Memory B cell (primary cell): ENCODE data around the gene PKD2L1.
A peak's percentile ranks its signal among the peaks of the same experiment; 100 is the strongest.

ENCODE experiments used
- ATAC-seq: fragments of 150-1000 bp; cut with Tn5 transposase; 2 replicates; pipeline ENCODE4 v1.10.0; 2021; ENCODE audit warnings: low read depth, mild to moderate bottlenecking, moderate library complexity
- DNase-seq, 2 donors: peaks; one replicate each; pipeline ENCODE4 v3.0.0; 2022; ENCODE audit warnings: low spot score in 2 of 2
- H3K27ac Mint-ChIP-seq: one replicate; pipeline ENCODE4 v1.8.0; 2022; ENCODE audit warnings: mild to moderate bottlenecking, moderate library complexity, mixed read lengths
- H3K27me3 Mint-ChIP-seq: one replicate; pipeline ENCODE4 v1.8.0; 2022; ENCODE audit warnings: mixed read lengths
- H3K36me3 Mint-ChIP-seq: one replicate; pipeline ENCODE4 v1.8.0; 2022; ENCODE audit warnings: mild to moderate bottlenecking, mixed read lengths
- H3K4me1 Mint-ChIP-seq: one replicate; pipeline ENCODE4 v1.8.0; 2022; ENCODE audit warnings: mixed read lengths
- H3K4me3 Mint-ChIP-seq: one replicate; pipeline ENCODE4 v1.8.0; 2022; ENCODE audit warnings: mild to moderate bottlenecking, moderate library complexity, mixed read lengths
- H3K9me3 Mint-ChIP-seq: one replicate; pipeline ENCODE4 v1.8.0; 2022; ENCODE audit warnings: mixed read lengths

Gene PKD2L1

GRCh38 chr10:100362570-100363496 is 32.8 kb upstream of the PKD2L1 start:
- ATAC-seq (no peak), DNase-seq (no peak)
- Mint-ChIP-seq H3K4me3 (no peak overlapping the region), H3K4me1 (peaks cover 2% of the 10 kb centered on the region), H3K9me3 (no peaks in the 10 kb centered on the region), H3K36me3 (peaks cover 14% of the 10 kb centered on the region), H3K27me3 (peaks cover 7% of the 10 kb centered on the region), H3K27ac (no peak overlapping the region)

DNA sequence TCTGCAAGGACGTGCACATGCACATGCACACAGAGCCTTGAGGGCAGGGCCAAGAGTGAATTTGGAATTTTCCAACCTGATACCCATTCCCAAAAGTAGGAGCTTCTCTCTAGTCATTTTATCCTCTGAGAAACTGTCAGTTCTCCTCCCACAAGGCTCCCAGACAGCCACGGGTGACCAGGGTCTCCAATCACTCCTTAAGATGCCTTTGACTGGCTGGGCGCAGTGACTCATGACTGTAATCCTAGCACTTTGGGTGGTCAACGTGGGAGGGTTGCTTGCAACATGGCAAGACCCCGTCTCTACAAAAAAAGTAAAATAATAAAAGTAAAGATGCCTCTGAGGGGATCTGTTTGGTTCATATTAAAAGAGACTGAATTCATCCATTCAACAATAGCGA is 30.2 kb upstream of the PKD2L1 start:
- Mint-ChIP-seq H3K27ac (no peak overlapping the region), H3K4me1 (no peaks in the 10 kb centered on the region), H3K9me3 (no peaks in the 10 kb centered on the region), H3K36me3 (peaks cover 23% of the 10 kb centered on the region), H3K4me3 (no peak overlapping the region), H3K27me3 (no peaks in the 10 kb centered on the region)
- DNase-seq: no peak
- ATAC-seq: no peak

DNA sequence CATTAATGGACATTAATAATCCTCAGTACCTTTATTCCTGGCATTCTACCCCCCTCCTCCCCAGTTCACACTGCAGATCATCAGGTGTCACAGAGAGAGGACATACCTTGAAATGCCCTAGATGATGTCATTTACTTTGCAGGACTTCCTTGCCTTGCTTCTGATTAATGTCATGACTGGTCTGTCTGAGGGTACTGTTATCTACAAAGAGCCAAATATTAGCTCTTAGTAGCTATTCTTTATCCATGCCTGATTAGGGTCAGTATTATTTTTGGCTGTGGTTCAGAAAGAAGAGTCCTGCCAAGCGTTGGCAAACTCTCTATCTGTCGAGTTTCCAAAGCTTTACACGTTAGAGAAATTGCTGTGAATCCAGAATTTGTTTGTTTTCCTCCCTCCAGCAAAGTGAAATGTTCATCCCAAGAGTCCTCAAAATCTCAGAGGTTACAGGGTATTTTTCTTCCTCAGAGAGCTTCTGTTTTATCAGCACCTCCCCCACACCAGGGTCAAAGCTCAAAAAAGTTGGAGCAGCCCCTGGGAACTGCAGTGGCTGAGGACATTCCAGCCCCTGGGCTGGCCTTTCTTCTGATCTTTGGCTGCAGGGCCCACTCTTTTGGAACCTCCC is 29.6 kb upstream of the PKD2L1 start:
- ATAC-seq (no peak), DNase-seq (no peak)
- no peak overlapping the region for H3K27ac Mint-ChIP-seq
- peaks cover 26% of the 10 kb centered on the region for H3K36me3 Mint-ChIP-seq
- no peaks in the 10 kb centered on the region for H3K27me3 Mint-ChIP-seq
- H3K4me1 Mint-ChIP-seq: no peaks in the 10 kb centered on the region
- H3K4me3 Mint-ChIP-seq: no peak overlapping the region
- H3K9me3 Mint-ChIP-seq: no peaks in the 10 kb centered on the region

- Mint-ChIP-seq H3K27ac (no peak overlapping the region), H3K27me3 (no peaks in the 10 kb centered on the region), H3K36me3 (peaks cover 26% of the 10 kb centered on the region), H3K4me3 (no peak overlapping the region), H3K4me1 (no peaks in the 10 kb centered on the region), H3K9me3 (no peaks in the 10 kb centered on the region)
- ATAC-seq (no peak), DNase-seq (no peak)
These were observed 29.0 kb upstream of the PKD2L1 start for GRCh38 chr10:100359030-100359432.

- ATAC-seq (no peak), DNase-seq (no peak)
- H3K9me3 Mint-ChIP-seq: no peaks in the 10 kb centered on the region
- no peak overlapping the region for H3K27ac Mint-ChIP-seq
- H3K27me3 Mint-ChIP-seq: no peaks in the 10 kb centered on the region
- H3K4me3 Mint-ChIP-seq: no peak overlapping the region
- H3K36me3 Mint-ChIP-seq: peaks cover 33% of the 10 kb centered on the region
- no peaks in the 10 kb centered on the region for H3K4me1 Mint-ChIP-seq
These were observed 27.2 kb upstream of the PKD2L1 start for GRCh38 chr10:100357059-100357858.

DNA sequence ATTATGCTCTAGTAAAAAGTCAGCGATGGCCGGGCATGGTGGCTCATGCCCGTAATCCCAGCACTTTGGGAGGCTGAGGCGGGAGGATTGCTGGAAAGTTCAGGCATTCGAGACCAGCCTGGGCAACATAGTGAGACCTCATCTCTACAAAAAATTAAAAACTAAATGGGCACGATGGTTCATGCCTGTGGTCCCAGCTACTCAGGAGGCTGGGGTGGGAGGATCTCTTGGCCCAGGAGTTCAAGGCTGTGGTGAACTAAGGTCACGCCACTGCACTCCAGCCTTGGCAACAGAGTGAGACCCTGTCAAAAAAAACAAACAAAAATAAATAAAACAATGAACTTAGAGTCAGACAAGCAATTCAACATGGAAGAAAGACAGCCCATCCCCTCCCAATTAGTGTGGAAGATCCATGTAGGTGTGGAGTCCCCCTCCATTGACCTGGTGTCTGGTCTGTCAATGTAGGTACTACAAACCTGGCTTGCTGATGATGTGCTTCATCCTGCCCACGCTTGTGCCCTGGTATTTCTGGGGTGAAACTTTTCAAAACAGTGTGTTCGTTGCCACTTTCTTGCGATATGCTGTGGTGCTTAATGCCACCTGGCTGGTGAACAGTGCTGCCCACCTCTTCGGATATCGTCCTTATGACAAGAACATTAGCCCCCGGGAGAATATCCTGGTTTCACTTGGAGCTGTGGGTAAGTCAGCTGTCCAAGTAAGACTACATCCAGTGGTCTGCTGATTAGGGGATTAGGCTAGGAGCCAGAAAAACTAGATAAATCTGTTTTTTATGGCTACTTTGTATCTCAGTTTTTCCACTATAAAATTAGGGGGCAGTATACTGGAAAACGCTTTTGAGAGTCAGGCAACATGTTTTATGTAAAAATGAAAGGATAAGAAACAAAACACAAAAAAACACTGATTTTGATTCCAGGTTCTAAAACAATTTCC is 26.3 kb upstream of the PKD2L1 start:
- H3K27ac Mint-ChIP-seq: no peak overlapping the region

GRCh38 chr10:100355086-100355485 is 25.1 kb upstream of the PKD2L1 start:
- no peaks in the 10 kb centered on the region for H3K4me1 Mint-ChIP-seq
- H3K4me3 Mint-ChIP-seq: no peak overlapping the region

More for the DNA sequence above, 26.3 kb upstream of the PKD2L1 start:
- ATAC-seq (no peak), DNase-seq (no peak)
- Mint-ChIP-seq H3K27me3 (no peaks in the 10 kb centered on the region), H3K36me3 (peaks cover 32% of the 10 kb centered on the region), H3K4me3 (no peak overlapping the region), H3K9me3 (no peaks in the 10 kb centered on the region), H3K4me1 (no peaks in the 10 kb centered on the region)

GRCh38 chr10:100353770-100354485 is 23.9 kb upstream of the PKD2L1 start:
- ATAC-seq: no peak
- Mint-ChIP-seq H3K4me3 (no peak overlapping the region), H3K36me3 (peaks cover 24% of the 10 kb centered on the region), H3K27me3 (no peaks in the 10 kb centered on the region), H3K27ac (no peak overlapping the region), H3K4me1 (peaks cover 2% of the 10 kb centered on the region), H3K9me3 (no peaks in the 10 kb centered on the region)
- DNase-seq: no peak

More at GRCh38 chr10:100355086-100355485, 25.1 kb upstream of the PKD2L1 start:
- Mint-ChIP-seq H3K27me3 (no peaks in the 10 kb centered on the region), H3K9me3 (no peaks in the 10 kb centered on the region), H3K27ac (no peak overlapping the region), H3K36me3 (peaks cover 28% of the 10 kb centered on the region)
- ATAC-seq (no peak), DNase-seq (no peak)

GRCh38 chr10:100350914-100351485 is 21.0 kb upstream of the PKD2L1 start:
- H3K36me3 Mint-ChIP-seq: peaks cover 18% of the 10 kb centered on the region
- no peak for ATAC-seq
- H3K4me1 Mint-ChIP-seq: peaks cover 12% of the 10 kb centered on the region
- no peak for DNase-seq
- H3K9me3 Mint-ChIP-seq: no peaks in the 10 kb centered on the region
- H3K27me3 Mint-ChIP-seq: no peaks in the 10 kb centered on the region
- H3K4me3 Mint-ChIP-seq: no peak overlapping the region
- no peak overlapping the region for H3K27ac Mint-ChIP-seq

GRCh38 chr10:100349672-100350071 is 19.6 kb upstream of the PKD2L1 start:
- DNase-seq (no peak), ATAC-seq (no peak)
- Mint-ChIP-seq H3K4me3 (no peak overlapping the region), H3K27me3 (no peaks in the 10 kb centered on the region), H3K9me3 (no peaks in the 10 kb centered on the region), H3K4me1 (peaks cover 16% of the 10 kb centered on the region), H3K27ac (no peak overlapping the region), H3K36me3 (peaks cover 10% of the 10 kb centered on the region)

DNA sequence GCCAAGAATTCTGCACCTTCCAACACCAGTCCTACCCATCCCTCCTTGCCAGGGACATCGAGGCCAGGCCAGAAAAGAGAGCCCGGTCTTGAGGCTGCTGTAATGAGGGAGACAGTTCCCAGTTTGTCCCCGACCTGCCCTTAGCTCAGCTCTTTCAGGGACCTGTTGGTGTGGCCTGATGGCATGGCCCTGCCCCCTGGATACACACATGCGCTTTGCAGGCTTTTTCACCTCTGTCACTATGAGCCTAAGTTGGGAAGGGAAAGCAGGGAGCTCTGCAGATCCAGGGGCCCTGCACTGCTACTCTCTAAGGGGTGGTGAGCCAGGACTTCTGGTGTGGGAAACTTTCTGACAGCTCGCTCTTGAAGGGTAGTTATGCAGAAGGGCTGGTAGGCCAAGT is 19.1 kb upstream of the PKD2L1 start:
- no peak for ATAC-seq
- Mint-ChIP-seq H3K4me3 (no peak overlapping the region), H3K4me1 (peaks cover 16% of the 10 kb centered on the region), H3K27ac (no peak overlapping the region), H3K9me3 (no peaks in the 10 kb centered on the region), H3K36me3 (peaks cover 10% of the 10 kb centered on the region), H3K27me3 (no peaks in the 10 kb centered on the region)
- DNase-seq: no peak

DNA sequence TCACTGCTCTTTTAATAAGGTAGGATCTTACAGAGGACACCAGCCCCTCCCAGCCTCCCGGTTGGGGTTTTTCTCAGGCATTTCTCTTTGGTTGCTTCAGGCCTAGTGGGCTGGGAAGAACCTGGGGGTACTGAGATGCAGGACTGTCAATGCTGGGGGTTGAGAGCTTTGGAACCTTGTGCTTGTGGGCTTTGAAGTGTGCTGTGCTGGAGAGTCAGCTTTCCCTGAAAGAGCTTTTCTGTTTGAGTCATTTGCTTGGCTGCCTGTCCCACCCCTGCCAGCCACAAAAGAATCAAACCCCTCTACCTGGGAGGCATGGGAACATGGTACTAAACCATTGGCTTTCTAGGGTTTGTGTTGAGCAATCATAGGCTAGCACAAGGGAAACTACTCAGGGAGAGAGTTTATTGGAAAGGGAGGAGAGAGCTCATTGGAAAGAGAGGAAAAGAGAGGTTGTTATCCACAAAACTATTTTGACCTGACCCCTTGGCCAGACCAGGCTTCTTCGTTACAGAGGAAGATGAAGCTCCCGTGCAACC is 18.4 kb upstream of the PKD2L1 start:
- peak overlapping the region; percentile 78 for H3K4me3 Mint-ChIP-seq
- ATAC-seq (no peak), DNase-seq (no peak)
- H3K27ac Mint-ChIP-seq: no peak overlapping the region
- H3K9me3 Mint-ChIP-seq: no peaks in the 10 kb centered on the region
- H3K4me1 Mint-ChIP-seq: peaks cover 16% of the 10 kb centered on the region
- H3K36me3 Mint-ChIP-seq: peaks cover 8% of the 10 kb centered on the region
- no peaks in the 10 kb centered on the region for H3K27me3 Mint-ChIP-seq
